Endometrial microvascular endothelial cells (primary cell): ENCODE measurements around the gene PIP. TPM values are rescaled to one million over a fixed set of nuclear protein-coding genes. Genes with fewer than 3 reads are reported as not detected.
"Not testable (repeated sequence)": the region's sequence is repeated elsewhere in the genome, so short reads cannot be mapped to it uniquely, and the experiment has no call there.

Source experiments
- in situ Hi-C: cut with HindIII; loops from 2 replicates; pipeline ENCODE4 v1.10.0; 2017; ENCODE audit warnings: low sequenced_read_pairs, low pct_unique_long_range_greater_than_20kb; ENCODE audit errors: inconsistent ontology term
- total RNA-seq: library from RNA; depleted of rRNA; stranded (reverse); fragments of >200 nt; gene quantifications from one replicate; pipeline ENCODE4 v1.2.3, GENCODE V29; 2015; ENCODE audit errors: inconsistent ontology term

PIP gene
- total RNA-seq = not detected

- in situ Hi-C loops = no loop called here
These were observed at the start of gene PIP for GRCh38 chr7:143131781-143132180. Gene PIP, plus strand, starts transcription at chr7:143132077. Its CDS starts 40 bp downstream, at chr7:143132117.

- in situ Hi-C loops = no loop called here
These were observed 46.8 kb upstream of the PIP start for GRCh38 chr7:143085109-143085508.

GRCh38 chr7:143085610-143086009 lies 46.3 kb upstream of the PIP start:
- in situ Hi-C loops = not testable (repeated sequence)

- in situ Hi-C loops = not testable (repeated sequence)
These were observed 43.2 kb upstream of the PIP start for GRCh38 chr7:143088549-143089231.

GRCh38 chr7:143096146-143096545 lies 35.7 kb upstream of the PIP start:
- in situ Hi-C loops = no loop called here

- in situ Hi-C loops = not testable (repeated sequence)
These were observed 32.3 kb upstream of the PIP start for GRCh38 chr7:143099579-143099978.

- in situ Hi-C loops = no loop called here
These were observed 27.1 kb upstream of the PIP start for GRCh38 chr7:143104759-143105158.

- in situ Hi-C loops = not testable (repeated sequence)
These were observed 23.9 kb upstream of the PIP start for GRCh38 chr7:143108019-143108418.

GRCh38 chr7:143117395-143117794 lies 14.5 kb upstream of the PIP start:
- in situ Hi-C loops = no loop called here

GRCh38 chr7:143120691-143121405 lies 11.0 kb upstream of the PIP start:
- in situ Hi-C loops = no loop called here

GRCh38 chr7:143123326-143123725 lies 8.6 kb upstream of the PIP start:
- in situ Hi-C loops = not testable (repeated sequence)

- in situ Hi-C loops = no loop called here
These were observed 5.7 kb upstream of the PIP start for GRCh38 chr7:143126146-143126545.

- in situ Hi-C loops = no loop called here
These were observed 2.8 kb upstream of the PIP start for GRCh38 chr7:143129051-143129450.

GRCh38 chr7:143129477-143129876 lies 2.4 kb upstream of the PIP start:
- in situ Hi-C loops = no loop called here

- in situ Hi-C loops = no loop called here
These were observed 1.3 kb upstream of the PIP start for GRCh38 chr7:143130541-143130940.

- in situ Hi-C loops = no loop called here
These were observed 15.2 kb downstream of the PIP start for GRCh38 chr7:143147070-143147469.

- in situ Hi-C loops = no loop called here
These were observed 16.2 kb downstream of the PIP start for GRCh38 chr7:143148050-143148449.

- in situ Hi-C loops = no loop called here
These were observed 16.8 kb downstream of the PIP start for GRCh38 chr7:143148651-143149050.

GRCh38 chr7:143150696-143151095 lies 18.8 kb downstream of the PIP start:
- in situ Hi-C loops = not testable (repeated sequence)

GRCh38 chr7:143158617-143159016 lies 26.7 kb downstream of the PIP start:
- in situ Hi-C loops = not testable (repeated sequence)
